ENCODE results near the gene ARL13A.
A peak's percentile ranks its signal among the peaks of the same experiment; 100 is the strongest.

Gene ARL13A

DNA sequence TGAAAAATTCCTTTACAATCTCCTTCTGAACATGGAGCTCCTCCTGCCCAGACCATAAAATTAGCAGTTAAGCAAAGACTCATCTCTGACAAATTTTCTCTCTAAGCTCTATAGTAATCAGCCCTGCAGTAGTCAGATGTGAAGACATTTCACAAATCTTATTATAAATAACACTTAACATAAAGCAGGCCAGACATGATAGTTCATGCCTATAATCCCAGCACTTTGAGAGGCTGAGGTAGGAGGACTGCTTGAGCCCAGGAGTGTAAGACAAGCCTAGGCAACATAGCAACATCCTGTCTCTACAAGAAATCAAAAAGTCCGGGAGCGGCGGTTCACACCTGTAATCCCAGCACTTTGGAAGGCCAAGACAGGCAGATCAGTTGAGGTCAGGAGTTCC is 52.5 kb downstream of the ARL13A start:
- no peak for ATAC-seq
- TF ChIP-seq, protein P1, sequence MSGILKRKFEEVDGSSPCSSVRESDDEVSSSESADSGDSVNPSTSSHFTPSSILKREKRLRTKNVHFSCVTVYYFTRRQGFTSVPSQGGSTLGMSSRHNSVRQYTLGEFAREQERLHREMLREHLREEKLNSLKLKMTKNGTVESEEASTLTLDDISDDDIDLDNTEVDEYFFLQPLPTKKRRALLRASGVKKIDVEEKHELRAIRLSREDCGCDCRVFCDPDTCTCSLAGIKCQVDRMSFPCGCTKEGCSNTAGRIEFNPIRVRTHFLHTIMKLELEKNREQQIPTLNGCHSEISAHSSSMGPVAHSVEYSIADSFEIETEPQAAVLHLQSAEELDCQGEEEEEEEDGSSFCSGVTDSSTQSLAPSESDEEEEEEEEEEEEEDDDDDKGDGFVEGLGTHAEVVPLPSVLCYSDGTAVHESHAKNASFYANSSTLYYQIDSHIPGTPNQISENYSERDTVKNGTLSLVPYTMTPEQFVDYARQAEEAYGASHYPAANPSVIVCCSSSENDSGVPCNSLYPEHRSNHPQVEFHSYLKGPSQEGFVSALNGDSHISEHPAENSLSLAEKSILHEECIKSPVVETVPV (CRISPR knock-in tag; IDR thresholded peaks at IDR 0.05): no peak
- no peak for TF ChIP-seq GLIS3 (CRISPR knock-in tag; IDR thresholded peaks at IDR 0.05)
- TF ChIP-seq, protein P2, sequence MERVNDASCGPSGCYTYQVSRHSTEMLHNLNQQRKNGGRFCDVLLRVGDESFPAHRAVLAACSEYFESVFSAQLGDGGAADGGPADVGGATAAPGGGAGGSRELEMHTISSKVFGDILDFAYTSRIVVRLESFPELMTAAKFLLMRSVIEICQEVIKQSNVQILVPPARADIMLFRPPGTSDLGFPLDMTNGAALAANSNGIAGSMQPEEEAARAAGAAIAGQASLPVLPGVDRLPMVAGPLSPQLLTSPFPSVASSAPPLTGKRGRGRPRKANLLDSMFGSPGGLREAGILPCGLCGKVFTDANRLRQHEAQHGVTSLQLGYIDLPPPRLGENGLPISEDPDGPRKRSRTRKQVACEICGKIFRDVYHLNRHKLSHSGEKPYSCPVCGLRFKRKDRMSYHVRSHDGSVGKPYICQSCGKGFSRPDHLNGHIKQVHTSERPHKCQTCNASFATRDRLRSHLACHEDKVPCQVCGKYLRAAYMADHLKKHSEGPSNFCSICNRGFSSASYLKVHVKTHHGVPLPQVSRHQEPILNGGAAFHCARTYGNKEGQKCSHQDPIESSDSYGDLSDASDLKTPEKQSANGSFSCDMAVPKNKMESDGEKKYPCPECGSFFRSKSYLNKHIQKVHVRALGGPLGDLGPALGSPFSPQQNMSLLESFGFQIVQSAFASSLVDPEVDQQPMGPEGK (CRISPR knock-in tag; IDR thresholded peaks at IDR 0.05; ENCODE audit: borderline replicate concordance): no peak
- no peak for TF ChIP-seq ZNF70 (CRISPR knock-in tag; IDR thresholded peaks at IDR 0.05)
- no peak for TF ChIP-seq TCF4 (CRISPR knock-in tag; IDR thresholded peaks at IDR 0.05; ENCODE audit: borderline replicate concordance)
- no peak for TF ChIP-seq ESRRG (CRISPR knock-in tag; IDR thresholded peaks at IDR 0.05)
- TF ChIP-seq CSDC2 (CRISPR knock-in tag; IDR thresholded peaks at IDR 0.05): no peak
- TF ChIP-seq, protein P3, sequence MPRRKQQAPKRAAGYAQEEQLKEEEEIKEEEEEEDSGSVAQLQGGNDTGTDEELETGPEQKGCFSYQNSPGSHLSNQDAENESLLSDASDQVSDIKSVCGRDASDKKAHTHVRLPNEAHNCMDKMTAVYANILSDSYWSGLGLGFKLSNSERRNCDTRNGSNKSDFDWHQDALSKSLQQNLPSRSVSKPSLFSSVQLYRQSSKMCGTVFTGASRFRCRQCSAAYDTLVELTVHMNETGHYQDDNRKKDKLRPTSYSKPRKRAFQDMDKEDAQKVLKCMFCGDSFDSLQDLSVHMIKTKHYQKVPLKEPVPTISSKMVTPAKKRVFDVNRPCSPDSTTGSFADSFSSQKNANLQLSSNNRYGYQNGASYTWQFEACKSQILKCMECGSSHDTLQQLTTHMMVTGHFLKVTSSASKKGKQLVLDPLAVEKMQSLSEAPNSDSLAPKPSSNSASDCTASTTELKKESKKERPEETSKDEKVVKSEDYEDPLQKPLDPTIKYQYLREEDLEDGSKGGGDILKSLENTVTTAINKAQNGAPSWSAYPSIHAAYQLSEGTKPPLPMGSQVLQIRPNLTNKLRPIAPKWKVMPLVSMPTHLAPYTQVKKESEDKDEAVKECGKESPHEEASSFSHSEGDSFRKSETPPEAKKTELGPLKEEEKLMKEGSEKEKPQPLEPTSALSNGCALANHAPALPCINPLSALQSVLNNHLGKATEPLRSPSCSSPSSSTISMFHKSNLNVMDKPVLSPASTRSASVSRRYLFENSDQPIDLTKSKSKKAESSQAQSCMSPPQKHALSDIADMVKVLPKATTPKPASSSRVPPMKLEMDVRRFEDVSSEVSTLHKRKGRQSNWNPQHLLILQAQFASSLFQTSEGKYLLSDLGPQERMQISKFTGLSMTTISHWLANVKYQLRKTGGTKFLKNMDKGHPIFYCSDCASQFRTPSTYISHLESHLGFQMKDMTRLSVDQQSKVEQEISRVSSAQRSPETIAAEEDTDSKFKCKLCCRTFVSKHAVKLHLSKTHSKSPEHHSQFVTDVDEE (CRISPR knock-in tag; IDR thresholded peaks at IDR 0.05): no peak
- no peak for TF ChIP-seq SNAI2 (CRISPR knock-in tag; IDR thresholded peaks at IDR 0.05)
- no peak for TF ChIP-seq ZC3H10 (CRISPR knock-in tag; IDR thresholded peaks at IDR 0.05)
- TF ChIP-seq ZNF8 (CRISPR knock-in tag; IDR thresholded peaks at IDR 0.05): no peak
- TF ChIP-seq, protein P4, sequence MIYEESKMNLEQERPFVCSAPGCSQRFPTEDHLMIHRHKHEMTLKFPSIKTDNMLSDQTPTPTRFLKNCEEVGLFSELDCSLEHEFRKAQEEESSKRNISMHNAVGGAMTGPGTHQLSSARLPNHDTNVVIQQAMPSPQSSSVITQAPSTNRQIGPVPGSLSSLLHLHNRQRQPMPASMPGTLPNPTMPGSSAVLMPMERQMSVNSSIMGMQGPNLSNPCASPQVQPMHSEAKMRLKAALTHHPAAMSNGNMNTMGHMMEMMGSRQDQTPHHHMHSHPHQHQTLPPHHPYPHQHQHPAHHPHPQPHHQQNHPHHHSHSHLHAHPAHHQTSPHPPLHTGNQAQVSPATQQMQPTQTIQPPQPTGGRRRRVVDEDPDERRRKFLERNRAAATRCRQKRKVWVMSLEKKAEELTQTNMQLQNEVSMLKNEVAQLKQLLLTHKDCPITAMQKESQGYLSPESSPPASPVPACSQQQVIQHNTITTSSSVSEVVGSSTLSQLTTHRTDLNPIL (CRISPR knock-in tag; IDR thresholded peaks at IDR 0.05; ENCODE audit: low read depth): no peak
- TF ChIP-seq BACH2 (CRISPR knock-in tag; IDR thresholded peaks at IDR 0.05; ENCODE audit: borderline replicate concordance): no peak

DNA sequence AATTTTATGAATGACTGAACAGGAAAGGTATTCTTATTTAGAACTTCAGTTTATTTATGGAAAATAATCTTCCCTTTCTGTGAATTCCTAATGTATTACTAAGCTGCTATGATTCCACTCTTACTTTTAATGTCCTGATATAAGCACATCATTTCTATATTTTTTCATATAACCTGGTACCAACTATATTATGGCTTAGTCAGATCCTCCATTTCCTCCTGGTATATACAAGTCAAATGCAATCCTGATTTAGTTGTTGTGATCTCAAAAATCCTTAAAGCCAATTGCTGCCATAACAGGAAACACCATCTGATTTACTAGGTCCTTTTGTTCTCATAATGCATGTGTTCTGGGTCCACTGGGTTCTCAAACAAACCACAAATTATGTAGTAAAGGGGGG is 55.6 kb downstream of the ARL13A start:
- TF ChIP-seq ZFP30 (CRISPR knock-in tag; IDR thresholded peaks at IDR 0.05) (no peak), RARB (CRISPR knock-in tag; IDR thresholded peaks at IDR 0.05) (no peak), ISL1 (CRISPR knock-in tag; IDR thresholded peaks at IDR 0.05) (no peak), SNAI2 (CRISPR knock-in tag; IDR thresholded peaks at IDR 0.05) (no peak), ZNF565 (CRISPR knock-in tag; conservative IDR thresholded peaks at IDR 0.05; ENCODE audit: low read depth) (no peak), OSR1 (CRISPR knock-in tag; IDR thresholded peaks at IDR 0.05) (no peak), ZC3H10 (CRISPR knock-in tag; IDR thresholded peaks at IDR 0.05) (no peak), CSDC2 (CRISPR knock-in tag; IDR thresholded peaks at IDR 0.05) (no peak), PPARA (CRISPR knock-in tag; IDR thresholded peaks at IDR 0.05; ENCODE audit: borderline replicate concordance) (no peak), TOX (CRISPR knock-in tag; IDR thresholded peaks at IDR 0.05; ENCODE audit: borderline replicate concordance) (no peak), BACH2 (CRISPR knock-in tag; IDR thresholded peaks at IDR 0.05; ENCODE audit: borderline replicate concordance) (no peak), GLIS3 (CRISPR knock-in tag; IDR thresholded peaks at IDR 0.05) (no peak)
- TF ChIP-seq, protein P5, sequence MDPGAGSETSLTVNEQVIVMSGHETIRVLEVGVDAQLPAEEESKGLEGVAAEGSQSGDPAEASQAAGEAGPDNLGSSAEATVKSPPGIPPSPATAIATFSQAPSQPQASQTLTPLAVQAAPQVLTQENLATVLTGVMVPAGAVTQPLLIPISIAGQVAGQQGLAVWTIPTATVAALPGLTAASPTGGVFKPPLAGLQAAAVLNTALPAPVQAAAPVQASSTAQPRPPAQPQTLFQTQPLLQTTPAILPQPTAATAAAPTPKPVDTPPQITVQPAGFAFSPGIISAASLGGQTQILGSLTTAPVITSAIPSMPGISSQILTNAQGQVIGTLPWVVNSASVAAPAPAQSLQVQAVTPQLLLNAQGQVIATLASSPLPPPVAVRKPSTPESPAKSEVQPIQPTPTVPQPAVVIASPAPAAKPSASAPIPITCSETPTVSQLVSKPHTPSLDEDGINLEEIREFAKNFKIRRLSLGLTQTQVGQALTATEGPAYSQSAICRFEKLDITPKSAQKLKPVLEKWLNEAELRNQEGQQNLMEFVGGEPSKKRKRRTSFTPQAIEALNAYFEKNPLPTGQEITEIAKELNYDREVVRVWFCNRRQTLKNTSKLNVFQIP (CRISPR knock-in tag; IDR thresholded peaks at IDR 0.05; ENCODE audit: borderline replicate concordance, low read depth): no peak
- TF ChIP-seq, protein P2 (CRISPR knock-in tag; IDR thresholded peaks at IDR 0.05; ENCODE audit: borderline replicate concordance): no peak
- TF ChIP-seq, protein P3 (CRISPR knock-in tag; IDR thresholded peaks at IDR 0.05): no peak
- TF ChIP-seq, protein P1 (CRISPR knock-in tag; IDR thresholded peaks at IDR 0.05): no peak
- TF ChIP-seq, protein P4 (CRISPR knock-in tag; IDR thresholded peaks at IDR 0.05; ENCODE audit: low read depth): no peak
- ATAC-seq: peak; percentile 68
